Measurements from ENCODE around the gene TRPM3.

GRCh38 chr9:70502690-70503089 is 618.7 kb downstream of the TRPM3 start:
- TF ChIP-seq GABPA (IDR thresholded peaks at IDR 0.05; ENCODE audit: low read depth, low read length): no peak
- no peak for TF ChIP-seq GABPA (CRISPR knock-in tag; IDR thresholded peaks at IDR 0.05; ENCODE audit: low read depth)
- no peak for TF ChIP-seq ZNF282 (IDR thresholded peaks at IDR 0.05; ENCODE audit: partially characterized antibody)
- TF ChIP-seq CTCF (CRISPR knock-in tag; IDR thresholded peaks at IDR 0.05): no peak
- TF ChIP-seq MYC (CRISPR knock-in tag; IDR thresholded peaks at IDR 0.05; ENCODE audit: borderline replicate concordance): no peak
- TF ChIP-seq MAX (IDR thresholded peaks at IDR 0.05): no peak
- no peak for TF ChIP-seq POLR2A (IDR thresholded peaks at IDR 0.05; ENCODE audit: insufficient read depth in 1 of 2, low read depth in 2 of 2, low read length in 2 of 2)
- no peak for TF ChIP-seq CEBPZ (IDR thresholded peaks at IDR 0.05; ENCODE audit: low read length)
- no peak for TF ChIP-seq CHD2 (IDR thresholded peaks at IDR 0.05; ENCODE audit: low read depth, low read length)
- TF ChIP-seq CREB3 (CRISPR knock-in tag; IDR thresholded peaks at IDR 0.05): no peak
- no peak for TF ChIP-seq MAZ (IDR thresholded peaks at IDR 0.05; ENCODE audit: borderline replicate concordance, low read depth, low read length)
- TF ChIP-seq MAZ (CRISPR knock-in tag; IDR thresholded peaks at IDR 0.05; ENCODE audit: low read depth): no peak
- TF ChIP-seq TCF12 (IDR thresholded peaks at IDR 0.05): no peak
- no peak for TF ChIP-seq TCF12 (CRISPR knock-in tag; IDR thresholded peaks at IDR 0.05)
- no peak for TF ChIP-seq ZBTB40 (IDR thresholded peaks at IDR 0.05)
- TF ChIP-seq ZBTB40 (CRISPR knock-in tag; IDR thresholded peaks at IDR 0.05): no peak

All from HepG2 (cell line).